Suprapubic skin (tissue), 4 donors: Measurements from ENCODE around the gene DNAH3.

Experiments
- CTCF ChIP-seq, 2 donors: fragments of 200-600 bp in 1 of 2; fragments of 450-650 bp in 1 of 2; sonication (generic) in 1 of 2; IDR thresholded peaks; one replicate each; pipeline ENCODE4 v1.5.1; 2016 to 2019; ENCODE audit warnings: antibody characterized with exemption in 2 of 2, mild to moderate bottlenecking in 1 of 2, moderate library complexity in 1 of 2
- EP300 ChIP-seq: sonication (generic); formaldehyde crosslinking; IDR thresholded peaks from one replicate; pipeline ENCODE4 v1.6.1; 2017; ENCODE audit warnings: antibody characterized with exemption
- POLR2A ChIP-seq, 2 donors: fragments of 450-650 bp; IDR thresholded peaks; one replicate each; pipeline ENCODE4 v1.6.1; 2017; ENCODE audit warnings: antibody characterized with exemption in 2 of 2, mild to moderate bottlenecking in 2 of 2, moderate library complexity in 2 of 2
- POLR2AphosphoS5 ChIP-seq, 3 donors: sonication (generic); formaldehyde crosslinking; IDR thresholded peaks; one replicate each; pipeline ENCODE4 v1.6.1; 2017; ENCODE audit warnings: antibody characterized with exemption in 3 of 3

- TF ChIP-seq POLR2A (IDR thresholded peaks at IDR 0.05) (no peak), CTCF (IDR thresholded peaks at IDR 0.05) (no peak), POLR2AphosphoS5 (IDR thresholded peaks at IDR 0.05) (no peak), EP300 (no peak)
Observed at GRCh38 chr16:20937736-20938135, 212.9 kb downstream of the DNAH3 start.
